GM12872 (cell line): ENCODE results near the gene DHX8.

Experiments used
- TF ChIP-seq, protein P1 (sequence below): IDR thresholded peaks from 3 replicates; pipeline ENCODE4 v1.5.1; 2011; ENCODE audit warnings: low read depth, mild to moderate bottlenecking, low read length, moderate library complexity; ENCODE audit not compliant: insufficient read depth

Gene DHX8

GRCh38 chr17:43524945-43525575 lies 41.3 kb downstream of the DHX8 start:
- TF ChIP-seq, protein P1, sequence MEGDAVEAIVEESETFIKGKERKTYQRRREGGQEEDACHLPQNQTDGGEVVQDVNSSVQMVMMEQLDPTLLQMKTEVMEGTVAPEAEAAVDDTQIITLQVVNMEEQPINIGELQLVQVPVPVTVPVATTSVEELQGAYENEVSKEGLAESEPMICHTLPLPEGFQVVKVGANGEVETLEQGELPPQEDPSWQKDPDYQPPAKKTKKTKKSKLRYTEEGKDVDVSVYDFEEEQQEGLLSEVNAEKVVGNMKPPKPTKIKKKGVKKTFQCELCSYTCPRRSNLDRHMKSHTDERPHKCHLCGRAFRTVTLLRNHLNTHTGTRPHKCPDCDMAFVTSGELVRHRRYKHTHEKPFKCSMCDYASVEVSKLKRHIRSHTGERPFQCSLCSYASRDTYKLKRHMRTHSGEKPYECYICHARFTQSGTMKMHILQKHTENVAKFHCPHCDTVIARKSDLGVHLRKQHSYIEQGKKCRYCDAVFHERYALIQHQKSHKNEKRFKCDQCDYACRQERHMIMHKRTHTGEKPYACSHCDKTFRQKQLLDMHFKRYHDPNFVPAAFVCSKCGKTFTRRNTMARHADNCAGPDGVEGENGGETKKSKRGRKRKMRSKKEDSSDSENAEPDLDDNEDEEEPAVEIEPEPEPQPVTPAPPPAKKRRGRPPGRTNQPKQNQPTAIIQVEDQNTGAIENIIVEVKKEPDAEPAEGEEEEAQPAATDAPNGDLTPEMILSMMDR: no peak

GRCh38 chr17:43526886-43527648 lies 43.3 kb downstream of the DHX8 start:
- TF ChIP-seq, protein P1: no peak

DNA sequence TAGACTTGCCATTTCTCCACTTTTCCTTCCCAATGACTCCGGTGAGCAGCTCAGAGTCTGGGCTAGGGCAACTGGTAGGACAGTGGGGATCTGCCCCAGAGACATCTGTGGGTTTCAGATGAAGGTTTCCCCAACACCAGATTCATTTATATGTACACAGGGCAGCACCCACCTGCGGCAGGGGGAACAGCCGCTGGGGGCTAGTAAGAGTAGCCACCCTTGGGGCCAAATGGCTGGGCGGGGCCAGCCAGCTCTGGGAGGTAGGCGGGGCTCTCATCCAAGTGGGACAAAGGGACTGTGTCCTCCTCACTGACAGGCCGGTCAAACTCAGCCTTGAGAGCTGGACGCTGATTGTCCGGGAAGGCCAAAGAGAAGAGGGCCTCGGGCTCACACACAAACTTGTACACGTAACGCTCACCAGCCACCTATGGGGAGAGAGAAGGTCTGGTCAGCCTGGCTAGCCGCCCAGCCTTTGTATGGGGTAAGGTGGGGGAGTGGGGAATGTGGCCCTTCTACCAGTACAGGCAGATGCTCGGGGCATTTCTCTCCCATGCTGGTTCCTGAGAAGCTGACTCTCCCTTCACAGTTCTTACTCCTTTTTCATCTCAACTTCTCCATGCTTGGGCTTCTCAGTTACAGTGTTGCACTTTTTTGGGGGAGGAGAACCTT lies 44.7 kb downstream of the DHX8 start:
- TF ChIP-seq, protein P1: no peak

- TF ChIP-seq, protein P1: no peak
These were observed 45.4 kb downstream of the DHX8 start for GRCh38 chr17:43528988-43529814.

GRCh38 chr17:43529947-43530287 lies 46.1 kb downstream of the DHX8 start:
- TF ChIP-seq, protein P1: no peak

DNA sequence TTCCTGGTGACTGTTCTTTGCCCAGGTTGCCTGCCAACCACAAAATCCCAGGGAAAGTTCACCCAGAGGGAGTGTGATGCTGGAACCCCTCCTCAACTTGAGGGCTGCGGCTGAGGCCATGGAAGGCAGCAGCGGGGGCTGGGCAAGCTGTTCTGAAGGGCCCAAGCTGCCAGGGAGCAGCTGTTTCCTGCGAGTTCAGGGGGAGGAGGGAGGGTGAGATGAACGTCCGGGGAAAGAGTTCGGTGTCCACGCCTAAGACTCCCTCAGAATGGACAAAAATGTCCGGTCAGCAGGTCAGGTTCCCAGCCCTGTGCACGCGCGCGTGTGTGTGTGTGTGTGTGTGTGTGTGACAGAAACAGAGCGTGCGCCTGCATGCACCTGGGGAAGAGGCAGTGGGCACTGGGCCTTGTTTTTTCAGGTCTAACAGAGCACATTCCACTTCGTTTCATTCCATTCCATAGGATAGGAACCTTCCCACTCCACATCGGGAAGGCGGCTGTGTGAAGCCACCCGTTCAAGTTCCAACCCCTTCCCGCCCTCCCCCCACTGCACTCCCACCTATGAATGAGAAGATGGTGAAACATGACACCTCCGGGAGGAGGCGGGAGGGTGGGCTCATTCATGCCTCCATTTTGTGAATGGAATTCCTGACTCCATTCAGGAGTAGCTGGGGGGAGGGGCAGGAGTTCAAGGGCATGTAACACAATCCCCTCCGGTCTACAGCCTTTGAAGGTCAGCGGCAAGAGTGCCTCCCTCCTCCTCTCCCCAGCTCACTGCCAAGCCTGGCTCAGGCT lies 46.7 kb downstream of the DHX8 start:
- TF ChIP-seq, protein P1: no peak

DNA sequence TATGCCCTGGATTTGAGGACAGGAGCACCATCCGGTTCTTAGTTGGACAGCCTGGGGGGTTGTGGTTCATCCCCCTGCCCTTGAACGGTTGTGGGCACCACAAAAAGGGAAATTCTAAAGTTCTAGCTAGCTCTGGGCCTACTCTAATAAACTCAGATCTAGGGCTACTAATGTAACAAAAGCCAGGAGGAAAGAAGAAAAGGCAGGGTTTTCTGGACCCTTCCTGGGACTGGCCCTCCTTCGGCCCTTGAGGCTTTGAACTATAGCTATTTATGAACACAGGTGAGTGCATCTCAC lies 47.3 kb downstream of the DHX8 start:
- TF ChIP-seq, protein P1: no peak
